ENCODE measurements around the gene THOC7.

- no peak for TF ChIP-seq CTCF (IDR thresholded peaks at IDR 0.05)
- TF ChIP-seq EZH2phosphoT487 (IDR thresholded peaks at IDR 0.05), result no peak
- no peak for TF ChIP-seq EZH2 (IDR thresholded peaks at IDR 0.05)
These were observed 46.4 kb upstream of the THOC7 start for GRCh38 chr3:63910001-63910400.
